ENCODE measurements around the gene DIP2B.

DNA sequence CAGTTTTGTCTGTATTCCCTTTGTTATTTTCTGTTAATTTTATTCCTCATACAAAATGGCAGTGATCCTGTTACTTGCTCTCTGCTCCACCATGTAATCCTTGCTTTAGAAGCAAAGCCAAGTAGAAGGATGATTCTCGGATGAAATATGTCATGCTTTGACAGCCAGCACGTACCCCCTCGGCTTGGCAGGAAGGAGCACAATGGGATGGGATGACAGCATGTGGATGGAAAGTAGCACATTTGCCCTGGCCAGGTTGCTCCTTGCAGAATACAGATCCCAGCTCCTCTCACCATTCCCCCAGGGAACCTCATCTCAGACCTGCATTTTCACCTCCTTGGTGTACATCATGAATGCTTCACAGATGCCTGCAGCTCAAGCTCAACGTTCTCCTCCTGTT, 224.1 kb downstream of the DIP2B start:
- no peak for TF ChIP-seq GATA2 (IDR thresholded peaks at IDR 0.05; ENCODE audit: low read depth, low read length)
- no peak for TF ChIP-seq GATA3 (IDR thresholded peaks at IDR 0.05; ENCODE audit: low read depth, low read length)

All from SH-SY5Y (cell line).